ENCODE results near the gene RAB11FIP3. TPM values are rescaled to one million over a fixed set of nuclear protein-coding genes. Genes with fewer than 3 reads are reported as not detected.

Gene RAB11FIP3
- total and polyA plus RNA-seq, 7 experiments from 2014 or later, result 0.71 to 53.0 (median 43.3) TPM

- Histone ChIP-seq H3K27me3 (ENCODE audit: control insufficient read depth in 2 of 2, insufficient read depth in 2 of 2, low read length in 2 of 2) (no peaks in the 10 kb centered on the region), H3K4me1 (ENCODE audit: control insufficient read depth in 2 of 2, insufficient read depth in 2 of 2, low read length in 2 of 2) (peaks cover 11 to 17% of the 10 kb centered on the region in 2 donors), H3K36me3 (ENCODE audit: control insufficient read depth in 2 of 3, insufficient read depth in 3 of 3, low read length in 3 of 3) (peaks cover 0 to 19% (median 3%) of the 10 kb centered on the region in 3 experiments), H3K9me3 (ENCODE audit: control insufficient read depth in 2 of 3, low read length in 3 of 3) (no peaks in the 10 kb centered on the region), H3K27ac (ENCODE audit: low read depth, low read length) (no peak overlapping the region), H3K4me3 (ENCODE audit: low read length) (no peak overlapping the region)
- H3K36me3 Mint-ChIP-seq, result peaks cover 0 to 2% (median 0%) of the 10 kb centered on the region in 5 donors
- H3K27me3 Mint-ChIP-seq, result no peaks in the 10 kb centered on the region
- no peak for ATAC-seq
- peak overlapping the region in 2 of 9 donors; percentile 19 to 53 for H3K27ac Mint-ChIP-seq
- ChIA-PET POLR2A (interaction anchor here (1.1 kb wide), 1 partner anchor 8 kb away, joined by 4 read pairs; no protein-coding TSS in a partner anchor), CTCF (interaction anchor here (0.6 to 0.7 kb wide), 2 partner anchors 64 to 73 kb away, joined by 3 read pairs; no protein-coding TSS in a partner anchor)
- no peak overlapping the region for H3K4me3 Mint-ChIP-seq
- H3K9me3 Mint-ChIP-seq, result no peaks in the 10 kb centered on the region
- intact Hi-C loops (cut with micrococcal nuclease), result no loop called here
- DNase-seq, result no peak
- peaks cover 13 to 20% (median 14%) of the 10 kb centered on the region in 7 donors for H3K4me1 Mint-ChIP-seq
These were observed 97.1 kb downstream of the RAB11FIP3 start for GRCh38 chr16:522320-523096.

- Mint-ChIP-seq H3K27me3 (no peaks in the 10 kb centered on the region), H3K36me3 (peaks cover 0 to 2% (median 0%) of the 10 kb centered on the region in 5 donors), H3K4me3 (peak overlapping the region in 1 of 10 donors; percentile 5), H3K9me3 (no peaks in the 10 kb centered on the region), H3K27ac (peak overlapping the region in 3 of 9 donors; percentile 38 to 64 (median 53)), H3K4me1 (peaks cover 13 to 20% (median 14%) of the 10 kb centered on the region in 7 donors)
- Histone ChIP-seq H3K4me1 (ENCODE audit: control insufficient read depth in 2 of 2, insufficient read depth in 2 of 2, low read length in 2 of 2) (peaks cover 11 to 17% of the 10 kb centered on the region in 2 donors), H3K9me3 (ENCODE audit: control insufficient read depth in 2 of 3, low read length in 3 of 3) (no peaks in the 10 kb centered on the region), H3K27ac (ENCODE audit: low read depth, low read length) (no peak overlapping the region), H3K4me3 (ENCODE audit: low read length) (no peak overlapping the region), H3K36me3 (ENCODE audit: control insufficient read depth in 2 of 3, insufficient read depth in 3 of 3, low read length in 3 of 3) (peaks cover 0 to 19% (median 3%) of the 10 kb centered on the region in 3 experiments), H3K27me3 (ENCODE audit: control insufficient read depth in 2 of 2, insufficient read depth in 2 of 2, low read length in 2 of 2) (no peaks in the 10 kb centered on the region)
- ChIA-PET POLR2A (interaction anchor here (1.1 kb wide), 1 partner anchor 8 kb away, joined by 4 read pairs; no protein-coding TSS in a partner anchor), CTCF (no interaction called here)
- ATAC-seq (no peak), DNase-seq (no peak)
- intact Hi-C loops (cut with micrococcal nuclease), result no loop called here
These were observed 97.8 kb downstream of the RAB11FIP3 start for GRCh38 chr16:523097-523741.

- POLR2A ChIA-PET, result no interaction called here
- Histone ChIP-seq H3K4me3 (ENCODE audit: low read length) (no peak overlapping the region), H3K27me3 (ENCODE audit: control insufficient read depth in 2 of 2, insufficient read depth in 2 of 2, low read length in 2 of 2) (no peaks in the 10 kb centered on the region), H3K9me3 (ENCODE audit: control insufficient read depth in 2 of 3, low read length in 3 of 3) (no peaks in the 10 kb centered on the region), H3K27ac (ENCODE audit: low read depth, low read length) (no peak overlapping the region), H3K4me1 (ENCODE audit: control insufficient read depth in 2 of 2, insufficient read depth in 2 of 2, low read length in 2 of 2) (peaks cover 16 to 21% of the 10 kb centered on the region in 2 donors), H3K36me3 (ENCODE audit: control insufficient read depth in 2 of 3, insufficient read depth in 3 of 3, low read length in 3 of 3) (peaks cover 0 to 14% (median 1%) of the 10 kb centered on the region in 3 experiments)
- CTCF ChIA-PET, result interaction anchor here (0.6 kb wide), 1 partner anchor 216 kb away, joined by 4 read pairs; no protein-coding TSS in a partner anchor
- ATAC-seq (no peak), DNase-seq (no peak)
- Mint-ChIP-seq H3K27me3 (no peaks in the 10 kb centered on the region), H3K9me3 (no peaks in the 10 kb centered on the region), H3K36me3 (peaks cover 0 to 2% (median 0%) of the 10 kb centered on the region in 5 donors), H3K27ac (peak overlapping the region in 3 of 9 donors; percentile 20 to 93 (median 31)), H3K4me3 (peak overlapping the region in 1 of 10 donors; percentile 18), H3K4me1 (peaks cover 20 to 26% (median 23%) of the 10 kb centered on the region in 7 donors)
- intact Hi-C loops (cut with micrococcal nuclease), result loop anchor here in 1 of 2 donors (5.0 kb wide), 4 partner anchors 122 to 828 kb away; partner anchors contain the start of genes DECR2, FAM234A, GNPTG and MRPL28
These were observed 99.0 kb downstream of the RAB11FIP3 start for GRCh38 chr16:524274-525040.

- Histone ChIP-seq H3K9me3 (ENCODE audit: control insufficient read depth in 2 of 3, low read length in 3 of 3) (no peaks in the 10 kb centered on the region), H3K27me3 (ENCODE audit: control insufficient read depth in 2 of 2, insufficient read depth in 2 of 2, low read length in 2 of 2) (no peaks in the 10 kb centered on the region), H3K27ac (ENCODE audit: low read depth, low read length) (peak overlapping the region; percentile 97), H3K4me1 (ENCODE audit: control insufficient read depth in 2 of 2, insufficient read depth in 2 of 2, low read length in 2 of 2) (peaks cover 23 to 27% of the 10 kb centered on the region in 2 donors), H3K4me3 (ENCODE audit: low read length) (no peak overlapping the region), H3K36me3 (ENCODE audit: control insufficient read depth in 2 of 3, insufficient read depth in 3 of 3, low read length in 3 of 3) (peaks cover 0 to 7% (median 0%) of the 10 kb centered on the region in 3 experiments)
- H3K4me1 Mint-ChIP-seq, result peaks cover 21 to 33% (median 27%) of the 10 kb centered on the region in 7 donors
- DNase-seq, result no peak
- peaks cover 0 to 2% (median 0%) of the 10 kb centered on the region in 5 donors for H3K36me3 Mint-ChIP-seq
- CTCF ChIA-PET, result interaction anchor here (0.6 kb wide), 2 partner anchors 13 to 216 kb away, joined by 3 to 4 read pairs; no protein-coding TSS in a partner anchor
- H3K9me3 Mint-ChIP-seq, result no peaks in the 10 kb centered on the region
- ATAC-seq, result no peak
- POLR2A ChIA-PET, result interaction anchor here (0.6 kb wide), 1 partner anchor 421 kb away, joined by 3 read pairs; no protein-coding TSS in a partner anchor
- intact Hi-C loops (cut with micrococcal nuclease), result loop anchor here in 1 of 2 donors (5.0 kb wide), 4 partner anchors 123 to 827 kb away; partner anchors contain the start of genes DECR2, FAM234A, GNPTG and MRPL28
- peak overlapping the region in 5 of 10 donors; percentile 18 to 86 (median 69) for H3K4me3 Mint-ChIP-seq
- H3K27ac Mint-ChIP-seq, result peak overlapping the region in 6 of 9 donors; percentile 20 to 93 (median 88)
- H3K27me3 Mint-ChIP-seq, result no peaks in the 10 kb centered on the region
These were observed 99.7 kb downstream of the RAB11FIP3 start for GRCh38 chr16:525123-525519.

- CTCF ChIA-PET, result interaction anchor here (0.6 kb wide), 2 partner anchors 13 to 217 kb away, joined by 3 to 4 read pairs; no protein-coding TSS in a partner anchor
- H3K27ac ChIP-seq (ENCODE audit: low read depth, low read length), result peak overlapping the region; percentile 97
- H3K4me3 Mint-ChIP-seq, result peak overlapping the region in 9 of 10 donors; percentile 32 to 86 (median 80)
These were observed 100.2 kb downstream of the RAB11FIP3 start for GRCh38 chr16:525520-526180.

More at GRCh38 chr16:525520-526180, 100.2 kb downstream of the RAB11FIP3 start:
- ATAC-seq, result no peak
- DNase-seq, result peak in 2 of 9 donors; percentile 26 to 74
- POLR2A ChIA-PET, result interaction anchor here (0.6 kb wide), 1 partner anchor 421 kb away, joined by 3 read pairs; no protein-coding TSS in a partner anchor
- intact Hi-C loops (cut with micrococcal nuclease), result loop anchor here in 1 of 2 donors (5.0 kb wide), 4 partner anchors 123 to 827 kb away; partner anchors contain the start of genes DECR2, FAM234A, GNPTG and MRPL28
- Mint-ChIP-seq H3K27ac (peak overlapping the region in 6 of 9 donors; percentile 46 to 93 (median 88)), H3K9me3 (no peaks in the 10 kb centered on the region), H3K27me3 (no peaks in the 10 kb centered on the region), H3K4me1 (peaks cover 21 to 38% (median 30%) of the 10 kb centered on the region in 7 donors), H3K36me3 (peaks cover 0 to 2% (median 0%) of the 10 kb centered on the region in 5 donors)
- Histone ChIP-seq H3K9me3 (ENCODE audit: control insufficient read depth in 2 of 3, low read length in 3 of 3) (no peaks in the 10 kb centered on the region), H3K4me1 (ENCODE audit: control insufficient read depth in 2 of 2, insufficient read depth in 2 of 2, low read length in 2 of 2) (peaks cover 26 to 28% of the 10 kb centered on the region in 2 donors), H3K36me3 (ENCODE audit: control insufficient read depth in 2 of 3, insufficient read depth in 3 of 3, low read length in 3 of 3) (peaks cover 0 to 2% (median 0%) of the 10 kb centered on the region in 3 experiments), H3K27me3 (ENCODE audit: control insufficient read depth in 2 of 2, insufficient read depth in 2 of 2, low read length in 2 of 2) (no peaks in the 10 kb centered on the region), H3K4me3 (ENCODE audit: low read length) (no peak overlapping the region)
